Measurements from ENCODE around the gene FGF10.

Gene FGF10

GRCh38 chr5:44331471-44332050, 57.7 kb downstream of the FGF10 start:
- TF ChIP-seq CTCF (conservative IDR thresholded peaks at IDR 0.05; ENCODE audit: low read depth, low read length): no peak
- no peak overlapping the region for H3K4me3 ChIP-seq (ENCODE audit: low read depth, low read length)

GRCh38 chr5:44329716-44330115, 59.5 kb downstream of the FGF10 start:
- no peak for DNase-seq (ENCODE audit: low read depth)
- no peak overlapping the region for H3K4me3 ChIP-seq (ENCODE audit: low read depth, low read length)
- no peak for TF ChIP-seq CTCF (conservative IDR thresholded peaks at IDR 0.05; ENCODE audit: low read depth, low read length)

More at GRCh38 chr5:44331471-44332050, 57.7 kb downstream of the FGF10 start:
- DNase-seq (ENCODE audit: low read depth): no peak

- TF ChIP-seq CTCF (conservative IDR thresholded peaks at IDR 0.05; ENCODE audit: low read depth, low read length): no peak
- H3K4me3 ChIP-seq (ENCODE audit: low read depth, low read length): no peak overlapping the region
- DNase-seq (ENCODE audit: low read depth): no peak
Observed at GRCh38 chr5:44321144-44321725, 68.0 kb downstream of the FGF10 start.

GRCh38 chr5:44320188-44320587, 69.0 kb downstream of the FGF10 start:
- no peak for TF ChIP-seq CTCF (conservative IDR thresholded peaks at IDR 0.05; ENCODE audit: low read depth, low read length)
- no peak for DNase-seq (ENCODE audit: low read depth)
- H3K4me3 ChIP-seq (ENCODE audit: low read depth, low read length): no peak overlapping the region

- no peak for TF ChIP-seq CTCF (conservative IDR thresholded peaks at IDR 0.05; ENCODE audit: low read depth, low read length)
- no peak for DNase-seq (ENCODE audit: low read depth)
- H3K4me3 ChIP-seq (ENCODE audit: low read depth, low read length): no peak overlapping the region
Observed at GRCh38 chr5:44318883-44319282, 70.3 kb downstream of the FGF10 start.

GRCh38 chr5:44312374-44312773, 76.8 kb downstream of the FGF10 start:
- no peak overlapping the region for H3K4me3 ChIP-seq (ENCODE audit: low read depth, low read length)
- no peak for DNase-seq (ENCODE audit: low read depth)
- TF ChIP-seq CTCF (conservative IDR thresholded peaks at IDR 0.05; ENCODE audit: low read depth, low read length): no peak

GRCh38 chr5:44300551-44300950, 88.7 kb downstream of the FGF10 start:
- H3K4me3 ChIP-seq (ENCODE audit: low read depth, low read length): no peak overlapping the region
- no peak for TF ChIP-seq CTCF (conservative IDR thresholded peaks at IDR 0.05; ENCODE audit: low read depth, low read length)
- DNase-seq (ENCODE audit: low read depth): no peak

Data from choroid plexus epithelial cell (primary cell).